NCI-H1048 (cell line): ENCODE measurements around the gene DSCAM.

ENCODE experiments used
- DNase-seq: peaks from one replicate; lab custom pipeline; 2025; lab: John Stamatoyannopoulos, UW

Gene DSCAM

DNA sequence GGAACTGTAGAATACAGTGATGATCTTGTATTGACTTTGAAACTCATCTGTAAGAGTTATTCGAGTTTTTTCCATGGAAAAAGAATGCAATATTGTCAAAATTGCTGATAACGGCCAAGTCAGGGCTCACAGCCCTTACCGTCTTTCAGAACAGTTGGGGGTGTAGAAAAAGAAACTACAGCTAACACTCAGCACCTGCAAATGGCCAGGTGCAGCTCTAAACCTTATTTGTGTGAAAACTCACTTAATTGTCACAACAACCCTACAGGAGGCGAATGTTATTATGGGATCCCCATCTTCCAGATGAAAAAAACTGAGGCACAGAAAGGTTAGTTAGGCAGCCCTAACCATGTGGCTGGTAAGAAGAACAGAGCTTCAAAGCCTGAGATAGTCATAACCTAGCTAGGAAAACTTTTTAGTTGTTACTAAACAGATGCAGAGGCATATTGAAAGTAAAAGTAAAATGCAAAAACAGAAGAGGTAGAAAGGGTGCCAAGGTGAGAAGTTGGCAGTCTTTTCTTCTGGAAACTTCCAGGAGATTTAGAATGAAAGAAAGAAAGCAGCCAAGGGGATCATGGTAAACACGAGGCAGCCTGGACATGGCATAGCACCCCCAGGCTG lies 76.4 kb downstream of the DSCAM start:
- no peak for DNase-seq

- DNase-seq: no peak
Measured at GRCh38 chr21:40769231-40769630, 77.7 kb downstream of the DSCAM start.

- no peak for DNase-seq
Measured at GRCh38 chr21:40768056-40768455, 78.9 kb downstream of the DSCAM start.

DNA sequence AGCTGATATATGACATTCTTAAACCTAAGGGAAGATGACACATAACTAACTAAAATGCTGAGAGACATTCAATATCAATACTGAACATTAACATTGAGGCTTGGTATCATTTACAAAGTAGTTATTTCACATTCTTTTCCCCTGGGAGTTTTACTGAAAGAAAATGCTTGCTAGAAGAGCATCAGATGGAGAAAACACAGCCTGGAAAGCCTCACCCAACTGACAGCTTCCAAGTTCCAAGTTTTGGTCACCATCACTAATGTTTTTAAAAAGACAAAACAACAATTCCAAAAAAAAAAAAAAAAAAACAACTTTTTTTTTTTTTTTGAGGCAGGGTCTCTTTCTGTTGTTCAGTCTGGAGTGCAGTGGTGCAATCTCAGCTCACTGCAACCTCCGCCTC lies 80.6 kb downstream of the DSCAM start:
- no peak for DNase-seq

GRCh38 chr21:40765811-40766210 lies 81.1 kb downstream of the DSCAM start:
- DNase-seq: no peak

DNA sequence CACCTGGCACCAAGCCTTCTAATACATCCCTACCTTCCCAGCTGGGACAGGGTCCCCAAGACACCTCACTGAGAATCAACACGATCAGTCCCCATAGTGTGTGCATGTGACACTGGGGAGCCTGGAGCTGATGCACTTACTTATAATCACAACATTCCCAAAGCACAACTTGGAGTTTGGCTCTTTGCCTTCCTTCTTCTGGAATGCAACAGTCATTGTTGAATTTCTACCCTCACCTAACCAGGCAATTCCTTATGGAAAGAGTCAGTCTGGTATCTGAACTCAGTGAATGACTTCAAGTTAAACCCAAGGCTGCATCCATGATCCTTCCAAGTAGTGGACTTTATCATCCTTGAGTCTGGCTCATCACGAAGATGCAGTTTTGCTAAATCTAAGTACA lies 86.1 kb downstream of the DSCAM start:
- no peak for DNase-seq

GRCh38 chr21:40759061-40759460 lies 87.9 kb downstream of the DSCAM start:
- DNase-seq: no peak

GRCh38 chr21:40757366-40757765 lies 89.6 kb downstream of the DSCAM start:
- no peak for DNase-seq

- no peak for DNase-seq
Measured at GRCh38 chr21:40754466-40754865, 92.5 kb downstream of the DSCAM start.

DNA sequence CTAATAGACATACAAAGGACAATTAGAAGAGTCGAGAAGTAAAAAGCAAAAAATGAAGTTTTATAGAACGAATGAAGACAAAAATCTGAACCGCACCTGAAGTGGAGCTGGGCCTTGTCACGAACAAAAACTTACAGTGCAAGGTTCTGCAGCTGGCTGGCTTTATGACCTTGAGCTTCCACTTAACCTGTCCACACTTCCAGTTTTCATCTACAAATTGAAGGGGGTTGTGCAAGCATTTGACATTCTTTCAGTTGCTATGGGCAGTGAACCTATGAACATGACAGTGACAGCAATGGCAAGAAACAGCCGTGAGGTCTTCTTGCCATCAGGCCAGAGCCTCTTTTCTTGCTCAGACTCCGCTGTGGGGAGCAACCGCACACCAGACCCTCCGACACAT lies 93.2 kb downstream of the DSCAM start:
- no peak for DNase-seq

DNA sequence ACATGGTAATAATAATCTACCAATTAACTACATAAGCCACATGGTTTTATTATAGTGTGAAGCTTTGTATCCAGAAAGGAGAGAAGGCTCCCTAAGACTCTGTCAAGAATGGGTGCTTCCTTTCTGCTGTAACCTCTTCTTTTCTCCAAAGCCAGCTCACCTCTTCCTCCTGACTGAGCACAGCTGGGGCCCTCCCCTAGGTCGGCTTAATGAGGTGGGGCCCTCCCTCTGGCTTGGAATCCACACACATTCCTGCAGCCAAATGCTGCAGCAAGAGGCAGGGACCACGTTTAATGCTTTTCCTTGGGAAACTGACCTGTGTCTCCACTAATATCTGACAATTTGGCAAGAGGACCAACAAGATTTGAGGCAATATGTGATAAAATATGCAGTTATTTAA lies 94.8 kb downstream of the DSCAM start:
- no peak for DNase-seq

- DNase-seq: no peak
Measured at GRCh38 chr21:40751221-40751620, 95.7 kb downstream of the DSCAM start.

DNA sequence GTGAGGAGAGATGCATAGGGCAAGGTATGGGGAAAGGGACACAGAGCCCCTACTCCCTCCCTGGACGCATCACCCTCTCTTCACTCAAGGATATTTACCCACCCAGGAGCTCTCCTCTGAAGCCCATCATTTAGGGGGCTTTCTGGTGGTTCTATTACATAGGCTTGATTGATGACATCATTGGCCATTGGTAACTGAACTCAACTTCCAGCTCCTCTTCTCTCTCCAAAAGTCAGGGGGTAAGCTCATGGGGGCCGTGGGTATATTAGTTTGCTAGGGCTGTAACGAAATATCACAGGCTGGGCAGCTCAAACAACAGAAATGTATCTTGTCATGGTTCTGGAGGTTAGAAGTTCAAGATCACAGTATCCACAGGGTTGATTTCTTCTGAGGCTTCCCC lies 110.8 kb downstream of the DSCAM start:
- no peak for DNase-seq

DNA sequence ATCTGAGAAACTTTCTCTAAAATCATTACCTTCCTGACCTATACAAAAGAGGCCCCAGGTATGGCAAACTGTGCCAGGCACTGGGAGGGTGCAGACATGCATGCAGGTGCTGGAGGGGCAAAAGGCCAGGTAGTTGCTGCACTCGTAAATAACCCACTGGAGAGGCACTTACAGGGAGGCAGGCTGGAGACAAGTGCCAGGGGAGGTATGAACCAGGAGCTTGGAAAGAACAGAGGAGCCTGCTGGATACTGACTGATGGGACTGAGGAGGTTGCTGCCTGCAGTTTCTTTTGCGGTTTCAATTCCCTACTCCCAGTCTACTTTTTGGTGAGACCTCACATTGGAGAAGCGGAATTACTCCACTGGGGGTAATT lies 113.9 kb downstream of the DSCAM start:
- DNase-seq: no peak

DNA sequence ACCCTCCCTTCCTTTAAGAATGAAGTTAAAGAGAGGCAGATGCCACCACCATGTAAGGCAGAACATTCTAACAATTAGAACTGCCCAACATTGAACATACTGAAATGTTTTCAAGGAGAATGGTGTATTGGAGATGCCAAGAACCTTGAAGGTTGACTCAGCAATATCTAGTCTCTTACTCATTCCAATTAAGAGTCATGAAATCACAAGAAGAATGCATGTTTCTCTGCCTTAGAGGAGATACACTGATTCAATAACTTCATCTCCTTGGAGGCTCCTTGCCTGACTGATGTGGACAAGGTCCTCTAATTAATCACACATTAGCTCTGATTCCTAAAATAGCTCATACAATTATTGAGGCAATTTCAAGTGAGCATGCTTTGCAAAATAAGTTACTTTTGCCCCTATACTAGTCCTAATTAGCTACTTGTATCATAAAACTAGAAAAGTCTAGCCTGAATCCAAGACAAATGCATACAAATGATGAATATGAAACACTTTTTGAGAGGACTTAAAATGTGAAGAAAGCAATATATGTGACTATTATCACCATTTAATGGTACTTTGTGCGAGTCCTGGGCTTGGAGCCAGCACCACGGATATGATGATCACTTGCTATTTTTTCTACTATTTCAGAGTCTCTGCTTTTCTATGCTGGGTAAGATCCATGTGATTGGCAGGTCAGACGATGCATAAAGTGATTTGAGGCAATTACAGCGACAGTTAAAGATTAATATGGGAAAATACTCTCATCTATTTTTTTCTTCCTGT lies 114.5 kb downstream of the DSCAM start:
- no peak for DNase-seq

DNA sequence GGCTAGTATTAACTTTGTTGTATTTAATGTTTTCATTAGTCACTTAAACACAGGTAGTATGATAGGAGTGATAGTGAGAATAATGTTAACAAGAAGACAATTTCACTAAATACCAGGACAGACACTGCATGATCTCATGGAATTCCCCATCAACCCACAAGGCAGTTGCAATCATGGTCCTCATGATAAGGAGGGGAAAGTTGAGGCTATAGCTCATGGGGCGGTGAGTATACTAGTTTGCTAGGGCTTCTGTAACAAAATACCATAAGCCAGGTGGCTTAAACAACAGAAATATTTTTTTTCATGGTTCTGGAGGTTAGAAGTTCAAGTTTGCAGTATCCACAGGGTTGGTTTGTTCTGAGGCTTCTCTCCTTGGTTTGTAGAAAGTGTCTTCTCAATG lies 115.8 kb downstream of the DSCAM start:
- no peak for DNase-seq

- no peak for DNase-seq
Measured at GRCh38 chr21:40730426-40730800, 116.5 kb downstream of the DSCAM start.

- DNase-seq: no peak
Measured at GRCh38 chr21:40729761-40730425, 117.1 kb downstream of the DSCAM start.

DNA sequence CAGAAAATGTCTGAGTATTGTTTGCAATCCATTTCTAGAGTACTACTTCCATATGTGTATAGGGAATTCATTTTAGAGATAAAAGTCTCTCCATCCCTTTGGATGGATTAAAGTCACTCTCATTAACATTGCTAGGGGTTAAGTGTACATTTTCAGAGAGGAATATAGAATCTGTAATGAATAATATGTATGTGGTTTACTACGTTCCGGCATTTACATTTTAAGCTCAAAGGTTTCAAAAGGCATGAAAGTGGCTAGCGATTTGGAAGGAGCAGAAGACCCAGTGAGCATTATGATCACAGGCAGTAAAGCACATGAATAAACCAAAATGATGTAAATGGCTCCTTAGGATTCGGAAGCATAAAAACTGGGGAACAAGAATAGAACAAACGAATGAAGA lies 123.0 kb downstream of the DSCAM start:
- no peak for DNase-seq

- no peak for DNase-seq
Measured at GRCh38 chr21:40723317-40723716, 123.6 kb downstream of the DSCAM start.

DNA sequence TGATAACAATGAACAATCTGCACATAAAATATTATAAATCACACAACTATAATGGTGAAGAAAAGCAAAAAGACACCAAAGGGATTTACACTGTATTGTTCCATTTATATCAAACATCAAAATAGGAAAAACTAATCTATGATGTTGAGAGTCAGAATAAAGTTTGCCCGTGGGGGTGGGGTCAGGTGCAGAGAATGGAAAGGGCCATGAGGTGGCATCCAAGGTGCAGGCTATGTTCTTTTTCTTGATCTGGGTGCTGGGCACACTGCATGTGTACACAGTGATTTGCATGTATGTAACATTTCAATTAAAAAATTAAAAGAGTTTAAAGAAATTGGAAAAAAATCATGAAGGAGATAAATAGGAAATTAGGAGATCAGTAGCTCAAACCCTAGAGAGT lies 127.3 kb downstream of the DSCAM start:
- DNase-seq: no peak

DNA sequence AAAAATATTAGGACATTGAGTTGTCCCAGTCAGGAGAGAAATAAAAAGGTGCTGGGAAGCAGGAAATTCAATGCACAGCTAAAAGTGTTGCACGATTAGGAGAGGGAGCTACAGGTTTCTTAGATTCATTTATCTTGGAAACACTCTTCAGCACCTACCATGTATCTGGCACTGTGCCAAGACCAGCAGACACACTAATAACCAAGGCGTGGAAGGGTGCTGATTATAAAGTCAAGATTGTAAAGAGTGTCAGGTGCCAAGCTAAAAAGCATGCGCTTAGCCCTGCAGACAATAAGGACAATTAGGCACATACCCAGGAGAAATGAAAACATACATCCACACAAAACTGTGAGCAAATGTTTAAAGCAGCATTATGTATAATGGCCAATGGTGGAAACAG lies 129.9 kb downstream of the DSCAM start:
- DNase-seq: no peak

DNA sequence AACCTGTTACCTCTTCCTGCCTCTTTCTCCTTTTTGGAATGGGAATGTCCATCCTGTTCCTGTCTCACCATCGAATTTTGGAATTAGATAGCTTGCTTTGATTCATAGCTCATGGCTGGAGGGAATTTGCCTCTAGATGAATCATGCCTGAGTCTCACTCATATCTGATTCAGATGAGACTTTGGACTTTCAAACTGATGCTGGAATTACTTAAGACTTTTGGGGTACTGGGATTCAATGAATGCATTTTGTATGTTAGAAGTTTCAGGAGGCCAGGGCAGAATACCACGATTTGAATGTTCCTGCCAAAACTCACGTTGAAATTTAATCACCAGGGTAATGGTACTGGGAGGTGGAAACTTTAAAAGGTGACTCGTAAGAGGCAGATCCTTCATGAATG lies 132.4 kb downstream of the DSCAM start:
- no peak for DNase-seq
